AG04449 (cell line): Measurements from ENCODE around the gene KHDRBS1.

ENCODE experiments used
- CTCF ChIA-PET: fragments of 350-600 bp; formaldehyde crosslinking; extraction: SDS; loops from one replicate; lab custom pipeline; 2021; ENCODE audit warnings: antibody characterized with exemption; lab: Yijun Ruan, JAX
- POLR2A ChIA-PET: fragments of 400-600, 350-600 bp; formaldehyde crosslinking; extraction: SDS; loops from one replicate; lab custom pipeline; 2020; ENCODE audit warnings: antibody characterized with exemption, inconsistent platforms; lab: Yijun Ruan, JAX
- DNase-seq: peaks from one replicate; pipeline ENCODE4 v3.0.0-alpha.2; 2010; ENCODE audit warnings: low read depth, low spot score
- H3K4me3 ChIP-seq: 2 replicates; pipeline ENCODE4 v1.5.1; 2011; ENCODE audit warnings: low read depth, mild to moderate bottlenecking, control low read depth, low read length
- TF ChIP-seq, protein P1 (sequence below): IDR thresholded peaks from one replicate; pipeline ENCODE4 v1.5.1; 2011; ENCODE audit warnings: mild to moderate bottlenecking, moderate library complexity, low read length, control low read depth, inconsistent platforms; ENCODE audit not compliant: insufficient read depth; ENCODE audit errors: missing control alignments

KHDRBS1 gene

DNA sequence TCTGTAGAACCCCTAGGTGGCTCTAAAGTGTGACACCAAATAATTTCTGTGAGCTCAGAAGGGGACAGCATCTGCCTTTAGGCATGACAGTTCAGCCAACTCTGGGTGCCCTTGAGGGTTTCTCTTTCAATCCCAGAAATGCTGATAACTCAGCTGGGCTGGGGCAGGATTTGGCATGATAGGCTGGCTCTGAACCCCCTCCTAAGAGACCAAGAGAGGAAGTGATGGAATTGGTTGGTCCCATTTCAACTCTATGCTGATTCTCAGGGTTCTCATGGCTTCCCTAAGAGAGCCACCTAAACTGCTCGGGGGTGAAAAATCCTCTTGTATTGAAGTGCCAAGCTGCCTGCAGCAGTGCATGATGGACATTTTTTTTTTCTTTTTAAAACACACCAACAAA, 30.6 kb downstream of the KHDRBS1 start:
- DNase-seq, result no peak
- CTCF ChIA-PET, result interaction anchor here (0.9 to 3.0 kb wide), 4 partner anchors 9 to 67 kb away, joined by 3 to 10 read pairs (median 3); no protein-coding TSS in a partner anchor
- TF ChIP-seq, protein P1, sequence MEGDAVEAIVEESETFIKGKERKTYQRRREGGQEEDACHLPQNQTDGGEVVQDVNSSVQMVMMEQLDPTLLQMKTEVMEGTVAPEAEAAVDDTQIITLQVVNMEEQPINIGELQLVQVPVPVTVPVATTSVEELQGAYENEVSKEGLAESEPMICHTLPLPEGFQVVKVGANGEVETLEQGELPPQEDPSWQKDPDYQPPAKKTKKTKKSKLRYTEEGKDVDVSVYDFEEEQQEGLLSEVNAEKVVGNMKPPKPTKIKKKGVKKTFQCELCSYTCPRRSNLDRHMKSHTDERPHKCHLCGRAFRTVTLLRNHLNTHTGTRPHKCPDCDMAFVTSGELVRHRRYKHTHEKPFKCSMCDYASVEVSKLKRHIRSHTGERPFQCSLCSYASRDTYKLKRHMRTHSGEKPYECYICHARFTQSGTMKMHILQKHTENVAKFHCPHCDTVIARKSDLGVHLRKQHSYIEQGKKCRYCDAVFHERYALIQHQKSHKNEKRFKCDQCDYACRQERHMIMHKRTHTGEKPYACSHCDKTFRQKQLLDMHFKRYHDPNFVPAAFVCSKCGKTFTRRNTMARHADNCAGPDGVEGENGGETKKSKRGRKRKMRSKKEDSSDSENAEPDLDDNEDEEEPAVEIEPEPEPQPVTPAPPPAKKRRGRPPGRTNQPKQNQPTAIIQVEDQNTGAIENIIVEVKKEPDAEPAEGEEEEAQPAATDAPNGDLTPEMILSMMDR, result no peak
- POLR2A ChIA-PET, result no interaction called here
- H3K4me3 ChIP-seq, result no peak overlapping the region

DNA sequence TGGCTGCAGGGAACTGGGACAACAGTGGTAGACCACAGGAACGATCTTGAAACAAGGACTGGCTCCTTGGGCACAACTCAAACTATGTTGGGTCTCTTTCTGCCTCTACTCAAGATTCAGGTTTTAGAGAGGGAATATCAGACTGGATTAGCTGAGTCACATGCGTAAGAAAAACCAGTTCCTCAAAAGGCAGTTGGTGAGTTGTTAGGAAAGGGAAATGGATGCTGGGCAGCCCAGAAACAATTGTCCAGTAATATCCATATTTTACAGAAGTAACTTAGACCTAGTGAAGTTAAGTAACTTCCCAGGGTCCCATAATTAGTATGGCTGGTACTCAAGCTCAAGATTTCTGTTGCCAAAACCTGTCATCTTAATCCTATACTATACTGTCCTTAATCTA, 32.1 kb downstream of the KHDRBS1 start:
- TF ChIP-seq, protein P1, result no peak
- POLR2A ChIA-PET, result interaction anchor here (0.6 kb wide), 1 partner anchor 91 kb away, joined by 3 read pairs; no protein-coding TSS in a partner anchor
- CTCF ChIA-PET, result interaction anchor here (0.6 to 1.2 kb wide), 2 partner anchors 11 to 156 kb away, joined by 3 read pairs; no protein-coding TSS in a partner anchor
- DNase-seq, result no peak
- no peak overlapping the region for H3K4me3 ChIP-seq

DNA sequence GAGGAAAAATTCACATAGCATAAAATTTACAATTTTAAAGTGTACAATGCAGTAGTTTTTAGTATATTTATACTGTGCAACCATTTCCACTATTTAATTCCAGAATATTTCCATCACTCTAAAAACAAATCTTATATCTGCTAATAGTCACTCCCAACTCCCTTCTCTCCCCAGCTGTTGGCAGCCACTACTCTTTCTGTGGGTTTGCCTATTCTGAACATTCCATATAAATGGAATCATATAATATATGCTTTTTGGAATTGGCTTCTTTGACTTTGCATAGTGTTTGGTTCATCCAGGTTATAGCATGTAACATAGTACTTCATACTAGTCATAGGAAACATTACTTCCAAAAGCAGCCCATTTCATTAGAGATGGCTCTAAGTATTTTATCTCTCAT, 34.0 kb downstream of the KHDRBS1 start:
- ChIA-PET POLR2A (no interaction called here), CTCF (interaction anchor here (1.0 to 1.2 kb wide), 2 partner anchors 12 to 15 kb away, joined by 4 to 5 read pairs; no protein-coding TSS in a partner anchor)
- DNase-seq, result no peak
- TF ChIP-seq, protein P1, result no peak
- H3K4me3 ChIP-seq, result no peak overlapping the region

DNA sequence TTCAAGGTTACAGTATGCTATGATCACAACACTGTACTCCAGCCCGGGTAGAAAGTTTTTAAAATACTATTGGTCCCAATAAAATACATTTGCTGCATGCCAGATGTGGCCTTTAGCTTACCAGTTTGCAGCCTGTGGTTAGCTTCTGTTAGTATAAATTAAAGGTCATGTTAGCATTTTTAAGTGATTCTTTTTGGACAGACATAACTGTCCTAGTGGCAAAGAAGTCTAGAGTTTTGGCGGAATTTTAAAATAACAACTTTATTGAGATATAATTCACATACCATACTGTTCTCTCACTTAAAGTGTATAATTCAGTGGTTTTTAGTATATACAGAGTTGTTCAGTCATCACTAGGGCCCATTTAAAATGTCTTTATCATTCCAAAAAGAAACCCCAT, 34.8 kb downstream of the KHDRBS1 start:
- ChIA-PET CTCF (interaction anchor here (0.9 to 1.2 kb wide), 3 partner anchors 12 to 71 kb away, joined by 3 to 5 read pairs (median 4); no protein-coding TSS in a partner anchor), POLR2A (no interaction called here)
- no peak overlapping the region for H3K4me3 ChIP-seq
- DNase-seq, result no peak
- TF ChIP-seq, protein P1, result no peak

DNA sequence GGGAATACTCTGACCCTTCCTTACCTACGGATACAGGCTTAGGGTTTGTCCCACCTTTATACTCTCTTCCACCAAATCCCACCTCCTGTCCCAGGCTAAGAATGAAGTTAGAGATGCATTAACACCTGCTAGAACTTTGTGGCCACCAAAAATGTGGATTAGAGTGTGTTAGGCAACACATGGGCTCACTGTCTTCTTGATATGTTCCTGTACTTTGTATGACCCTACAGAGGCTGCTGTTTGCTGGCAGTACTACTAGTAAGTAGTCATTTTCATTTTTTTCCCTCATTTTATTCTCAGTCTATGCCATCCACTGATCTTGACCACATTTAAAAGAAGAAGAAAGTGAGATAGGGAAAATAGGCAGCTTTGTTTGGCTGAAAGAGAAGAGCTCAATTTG, 38.0 kb downstream of the KHDRBS1 start:
- DNase-seq, result no peak
- ChIA-PET POLR2A (no interaction called here), CTCF (interaction anchor here (0.8 to 1.6 kb wide), 2 partner anchors 11 to 263 kb away, joined by 3 to 4 read pairs; no protein-coding TSS in a partner anchor)
- TF ChIP-seq, protein P1, result no peak
- H3K4me3 ChIP-seq, result no peak overlapping the region

DNA sequence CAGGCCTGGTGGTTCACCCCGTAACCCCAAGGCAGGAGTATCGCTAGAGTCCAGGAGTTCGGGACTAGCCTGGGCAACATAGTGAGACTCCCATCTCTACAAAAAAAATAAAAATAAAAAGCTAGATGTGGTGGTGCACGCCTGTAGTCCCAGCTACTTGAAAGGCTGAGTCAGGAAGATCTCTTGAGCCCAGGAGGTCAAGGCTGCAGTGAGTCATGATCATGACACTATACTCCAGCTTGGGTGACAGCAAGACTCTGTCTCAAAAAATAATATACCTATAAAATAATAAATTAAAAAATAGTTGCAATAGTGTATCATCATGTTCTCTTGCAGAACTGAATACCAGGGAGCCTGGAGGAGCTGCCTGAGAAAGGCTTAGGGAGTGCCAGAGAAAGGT, 39.2 kb downstream of the KHDRBS1 start:
- TF ChIP-seq, protein P1, result no peak
- H3K4me3 ChIP-seq, result no peak overlapping the region
- POLR2A ChIA-PET, result no interaction called here
- CTCF ChIA-PET, result interaction anchor here (0.6 to 2.1 kb wide), 6 partner anchors 8 to 264 kb away, joined by 3 to 13 read pairs (median 3); no protein-coding TSS in a partner anchor
- no peak for DNase-seq
